ENCODE measurements around the gene ABCC4.

DNA sequence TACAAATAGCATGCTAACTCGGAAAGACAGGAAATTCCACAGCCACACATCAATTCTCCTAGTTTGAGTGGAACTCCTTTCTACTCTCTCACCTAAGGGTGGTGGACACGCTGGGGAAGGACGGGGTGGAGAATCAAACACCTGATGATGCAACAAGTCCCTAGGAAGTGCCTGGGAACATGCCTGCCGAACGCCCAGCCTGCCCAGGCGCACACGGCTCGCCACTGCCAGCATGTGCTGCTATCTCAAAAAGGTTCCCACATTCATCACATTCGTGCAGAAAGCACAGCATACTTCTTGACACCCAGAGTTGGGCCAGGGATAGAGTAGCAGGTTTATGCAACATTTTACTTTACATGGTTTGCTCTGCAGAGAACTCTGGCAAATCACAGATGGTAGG, 164.6 kb downstream of the ABCC4 start:
- TF ChIP-seq BHLHE40 (IDR thresholded peaks at IDR 0.05; ENCODE audit: borderline replicate concordance) = no peak
- TF ChIP-seq SUZ12 (IDR thresholded peaks at IDR 0.05) = no peak
- TF ChIP-seq FOXM1 (IDR thresholded peaks at IDR 0.05; ENCODE audit: borderline replicate concordance) = no peak
- no peak for TF ChIP-seq LEF1 (IDR thresholded peaks at IDR 0.05; ENCODE audit: borderline replicate concordance)
- no peak for TF ChIP-seq ELF4 (IDR thresholded peaks at IDR 0.05)
- TF ChIP-seq TARDBP (IDR thresholded peaks at IDR 0.05) = no peak
- TF ChIP-seq ARNT (IDR thresholded peaks at IDR 0.05) = no peak
- TF ChIP-seq HDGF (IDR thresholded peaks at IDR 0.05; ENCODE audit: borderline replicate concordance) = no peak
- TF ChIP-seq FOXA1 (IDR thresholded peaks at IDR 0.05) = no peak
- no peak for TF ChIP-seq NFRKB (IDR thresholded peaks at IDR 0.05)
- no peak for TF ChIP-seq SP1 (IDR thresholded peaks at IDR 0.05)
- TF ChIP-seq FOXK2 (IDR thresholded peaks at IDR 0.05) = no peak
- TF ChIP-seq ZNF384 (IDR thresholded peaks at IDR 0.05) = no peak

Measured in HEK293T (cell line).